PC-3 (cell line): Measurements from ENCODE around the gene TSNAXIP1. TPM values are rescaled to one million over a fixed set of nuclear protein-coding genes. Genes with fewer than 3 reads are reported as not detected.

ENCODE experiments used
- ATAC-seq: fragments of 200-7000 bp; cut with Tn5 transposase; 2 replicates; pipeline ENCODE4 v1.9.1; 2020; ENCODE audit warnings: mild to moderate bottlenecking, moderate library complexity
- BruUV-seq: library from RNA; stranded (reverse); fragments of 400-500 nt; replicated peaks from 2 replicates; lab custom pipeline; 2021; lab: Mats Ljungman, UMichigan
- CTCF ChIA-PET: fragments of 300-600 bp; sonication (Branson Sonifier 250); formaldehyde crosslinking; loops from one replicate; lab custom pipeline; 2022; ENCODE audit warnings: antibody characterized with exemption; lab: Charles Lee
- POLR2A ChIA-PET: fragments of 300-600 bp; sonication (Branson Sonifier 250); formaldehyde crosslinking; loops from one replicate; lab custom pipeline; 2022; ENCODE audit warnings: antibody characterized with exemption; ENCODE audit not compliant: unreplicated experiment; lab: Charles Lee
- DNase-seq: peaks from one replicate; pipeline ENCODE4 v3.0.0-alpha.2; 2015
- H2AFZ ChIP-seq: fragments of 300-600 bp; sonication (generic); 2 replicates; pipeline ENCODE4 v1.6.0; 2016; ENCODE audit warnings: antibody characterized with exemption, low read length
- H3F3A ChIP-seq: fragments of 300-600 bp; sonication (generic); one replicate; pipeline ENCODE4 v1.6.0; 2017; ENCODE audit warnings: antibody characterized with exemption, low read length, control low read depth, mild to moderate bottlenecking; ENCODE audit not compliant: unreplicated experiment
- H3K27ac ChIP-seq: fragments of 300-600 bp; sonication (generic); 2 replicates; pipeline ENCODE4 v1.5.1; 2016; ENCODE audit warnings: mild to moderate bottlenecking, low read length
- H3K27me3 ChIP-seq: fragments of 300-600 bp; sonication (generic); 2 replicates; pipeline ENCODE4 v1.6.1; 2016; ENCODE audit warnings: low read length, mixed read lengths
- H3K36me3 ChIP-seq: fragments of 300-600 bp; sonication (generic); 2 replicates; pipeline ENCODE4 v1.6.1; 2016; ENCODE audit warnings: low read depth, mixed run types, low read length, mixed read lengths
- H3K4me1 ChIP-seq: fragments of 300-600 bp; sonication (generic); 2 replicates; pipeline ENCODE4 v1.5.1; 2016; ENCODE audit warnings: low read length; ENCODE audit not compliant: insufficient read depth
- H3K4me2 ChIP-seq: fragments of 300-600 bp; sonication (generic); 2 replicates; pipeline ENCODE4 v1.6.0; 2016; ENCODE audit warnings: low read length
- H3K4me3 ChIP-seq: fragments of 300-600 bp; sonication (generic); 2 replicates; pipeline ENCODE4 v1.5.1; 2016; ENCODE audit warnings: mild to moderate bottlenecking, low read length, mixed read lengths
- H3K79me2 ChIP-seq: fragments of 300-600 bp; sonication (generic); 2 replicates; pipeline ENCODE4 v1.6.1; 2017; ENCODE audit warnings: low read length, mixed read lengths
- H3K9ac ChIP-seq: fragments of 300-600 bp; sonication (generic); 2 replicates; pipeline ENCODE4 v1.6.0; 2016; ENCODE audit warnings: mild to moderate bottlenecking, low read length
- H3K9me2 ChIP-seq: fragments of 300-600 bp; sonication (generic); replicated peaks from 2 replicates; pipeline ENCODE4 v1.6.1; 2016; ENCODE audit warnings: mixed run types, low read length, mixed read lengths
- H3K9me3 ChIP-seq: fragments of 300-600 bp; sonication (generic); 2 replicates; pipeline ENCODE4 v1.6.1; 2016; ENCODE audit warnings: low read length, mixed read lengths
- H4K20me1 ChIP-seq: fragments of 300-600 bp; sonication (generic); 2 replicates; pipeline ENCODE4 v1.6.1; 2016; ENCODE audit warnings: low read length, mixed read lengths
- CTCF ChIP-seq: fragments of 300-600 bp; sonication (generic); conservative IDR thresholded peaks from 2 replicates; pipeline ENCODE4 v1.5.1; 2017; ENCODE audit warnings: antibody characterized with exemption, low read depth, mild to moderate bottlenecking, low read length
- EZH2 ChIP-seq: fragments of 300-600 bp; sonication (generic); IDR thresholded peaks from one replicate; pipeline ENCODE4 v1.6.1; 2017; ENCODE audit warnings: antibody characterized with exemption, mild to moderate bottlenecking, low read length; ENCODE audit not compliant: unreplicated experiment
- EZH2phosphoT487 ChIP-seq: fragments of 300-600 bp; sonication (generic); IDR thresholded peaks from 2 replicates; pipeline ENCODE4 v1.6.1; 2018; ENCODE audit warnings: mild to moderate bottlenecking, antibody characterized with exemption, low read length, borderline replicate concordance
- intact Hi-C: fragments of 100-400 bp; cut with micrococcal nuclease; formaldehyde crosslinking; loops from 2 replicates; pipeline ENCODE4 v1.9.0; 2023
- total RNA-seq: library from RNA; depleted of rRNA; stranded (reverse); fragments of >200 nt; gene quantifications from 2 replicates; pipeline ENCODE4 v1.2.3, GENCODE V29; 2014

Gene TSNAXIP1
- total RNA-seq, 1 experiment from 2014 or later = 0.44 TPM

- Histone ChIP-seq H3K36me3 (peaks cover 15% of the 10 kb centered on the region), H3K27me3 (no peaks in the 10 kb centered on the region), H3K9me2 (no peaks in the 10 kb centered on the region), H3K4me1 (peaks cover 41% of the 10 kb centered on the region), H3K79me2 (peaks cover 92% of the 10 kb centered on the region), H3K9me3 (no peaks in the 10 kb centered on the region), H3F3A (no peaks in the 10 kb centered on the region), H4K20me1 (peaks cover 7% of the 10 kb centered on the region; the same call in 1 of the 2 replicates), H3K27ac (peak overlapping the region; percentile 87), H3K4me3 (0 out of 2 replicates have a peak overlapping the region, but pooled peaks have one; percentile 24), H3K4me2 (peak overlapping the region; percentile 44), H2AFZ (no peak overlapping the region), H3K9ac (peak overlapping the region; percentile 36)
- ChIA-PET POLR2A (interaction anchor here (0.7 to 0.9 kb wide), 2 partner anchors 14 to 44 kb away, joined by 4 to 5 read pairs; partner anchors contain the start of gene NUTF2), CTCF (interaction anchor here (0.9 kb wide), 1 partner anchor 44 kb away, joined by 5 read pairs; no protein-coding TSS in a partner anchor)
- intact Hi-C loops = loop anchor here (2.0 kb wide), 1 partner anchor 14 kb away; the partner anchor contains the start of genes CENPT and NUTF2
- BruUV-seq = TSS peak; percentile 84
- peak; percentile 68 for DNase-seq
- peak; percentile 48 for ATAC-seq
- no peak for TF ChIP-seq CTCF
Measured at GRCh38 chr16:67860589-67861398, 54.1 kb downstream of the TSNAXIP1 start.

GRCh38 chr16:67861877-67862276 lies 55.2 kb downstream of the TSNAXIP1 start:
- POLR2A ChIA-PET = no interaction called here

More at GRCh38 chr16:67861877-67862276, 55.2 kb downstream of the TSNAXIP1 start:
- H3K9me3 ChIP-seq = no peaks in the 10 kb centered on the region
- H3K4me3 ChIP-seq = no peak overlapping the region
- peaks cover 18% of the 10 kb centered on the region for H3K36me3 ChIP-seq
- ATAC-seq = no peak
- H3K9me2 ChIP-seq = no peaks in the 10 kb centered on the region
- H3K9ac ChIP-seq = no peak overlapping the region
- peaks cover 7% of the 10 kb centered on the region; the same call in 1 of the 2 replicates for H4K20me1 ChIP-seq
- no TSS peak for BruUV-seq
- no peaks in the 10 kb centered on the region for H3F3A ChIP-seq
- peak overlapping the region; percentile 87; the same call in 1 of the 2 replicates for H3K27ac ChIP-seq
- DNase-seq = no peak
- no peaks in the 10 kb centered on the region for H3K27me3 ChIP-seq
- peaks cover 36% of the 10 kb centered on the region for H3K4me1 ChIP-seq
- intact Hi-C loops = loop anchor here (2.0 kb wide), 1 partner anchor 15 kb away; the partner anchor contains the start of genes CENPT and NUTF2
- H3K4me2 ChIP-seq = no peak overlapping the region
- CTCF ChIA-PET = interaction anchor here (0.9 kb wide), 1 partner anchor 45 kb away, joined by 5 read pairs; no protein-coding TSS in a partner anchor
- TF ChIP-seq EZH2 (no peak), EZH2phosphoT487 (no peak), CTCF (no peak)
- peaks cover 82% of the 10 kb centered on the region for H3K79me2 ChIP-seq
- no peak overlapping the region for H2AFZ ChIP-seq
